HepG2 (cell line): Measurements from ENCODE around the gene FGF21. TPM values are rescaled to one million over a fixed set of nuclear protein-coding genes. Genes with fewer than 3 reads are reported as not detected.

ENCODE experiments used
- CEBPZ ChIP-seq: IDR thresholded peaks from 2 replicates; pipeline ENCODE4 v1.6.1; 2012; ENCODE audit warnings: low read length, improper control_type of control experiment
- E2F5 ChIP-seq: sonication (generic); formaldehyde crosslinking; conservative IDR thresholded peaks from 2 replicates; pipeline ENCODE4 v1.4.0; 2020; ENCODE audit warnings: missing genetic modification reagents
- HNF1A ChIP-seq, 2 experiments: sonication (generic) in 1 of 2; formaldehyde crosslinking in 1 of 2; IDR thresholded peaks; 2 replicates each; pipeline versions ENCODE4 v1.4.0 to v1.6.1; 2016 to 2020; ENCODE audit warnings: borderline replicate concordance in 1 of 2, low read depth in 1 of 2, mild to moderate bottlenecking in 1 of 2, missing genetic modification reagents in 1 of 2
- NFKBIZ ChIP-seq: IDR thresholded peaks from 2 replicates; pipeline ENCODE4 v1.6.1; 2018; ENCODE audit warnings: missing genetic modification reagents, missing compliant biosample characterization
- RXRB ChIP-seq: IDR thresholded peaks from 2 replicates; pipeline ENCODE4 v1.6.1; 2016; ENCODE audit warnings: borderline replicate concordance, missing genetic modification reagents, missing compliant biosample characterization
- SNRNP70 ChIP-seq: fragments of 200-400 bp; formaldehyde crosslinking; IDR thresholded peaks from 2 replicates; pipeline ENCODE4 v1.6.1; 2017; ENCODE audit warnings: mild to moderate bottlenecking, low read depth, low read length, moderate library complexity
- SP140L ChIP-seq: sonication (generic); formaldehyde crosslinking; IDR thresholded peaks from 2 replicates; pipeline ENCODE4 v1.4.0; 2020; ENCODE audit warnings: missing genetic modification reagents, borderline replicate concordance
- SRF ChIP-seq: IDR thresholded peaks from 2 replicates; pipeline ENCODE4 v1.6.1; 2011; ENCODE audit warnings: mild to moderate bottlenecking, low read depth, low read length, moderate library complexity
- THAP7 ChIP-seq: sonication (generic); formaldehyde crosslinking; IDR thresholded peaks from 2 replicates; pipeline ENCODE4 v1.8.1; 2023; ENCODE audit warnings: mild to moderate bottlenecking, missing genetic modification reagents
- ZNF235 ChIP-seq: sonication (generic); formaldehyde crosslinking; IDR thresholded peaks from 2 replicates; pipeline ENCODE4 v1.8.1; 2023; ENCODE audit warnings: mild to moderate bottlenecking, missing genetic modification reagents, borderline replicate concordance
- ZNF572 ChIP-seq: sonication (generic); formaldehyde crosslinking; IDR thresholded peaks from 2 replicates; pipeline ENCODE4 v1.5.1; 2020; ENCODE audit warnings: mild to moderate bottlenecking, missing genetic modification reagents
- ZNF607 ChIP-seq: sonication (generic); formaldehyde crosslinking; IDR thresholded peaks from 2 replicates; pipeline ENCODE4 v1.5.1; 2020; ENCODE audit warnings: missing genetic modification reagents, mild to moderate bottlenecking, borderline replicate concordance
- polyA plus RNA-seq, 8 experiments: library from polyadenylated mRNA; depleted of rRNA in 3 of 8; stranded (reverse) in 7 of 8; unstranded in 1 of 8; fragments of >200 nt; fragmentation: Illumina TruSeq in 4 of 8; extraction: Trizol in 4 of 8; gene quantifications; 2 replicates each; pipeline versions ENCODE4 v1.2.1 to v1.2.3, GENCODE V29; 2011 to 2016; ENCODE audit warnings: low read depth in 4 of 8, missing spikeins in 1 of 8, mixed read lengths in 1 of 8; ENCODE audit not compliant: insufficient read depth in 1 of 8
- total RNA-seq, 5 experiments: library from RNA; depleted of rRNA; stranded (reverse); fragments of >200 nt; fragmentation: Illumina TruSeq; extraction: Trizol; gene quantifications; 2 replicates each; pipeline ENCODE4 v1.2.3, GENCODE V29; 2016; ENCODE audit warnings: low read depth in 1 of 5
- TF ChIP-seq, protein P1 (sequence below): sonication (generic); formaldehyde crosslinking; IDR thresholded peaks from 2 replicates; pipeline ENCODE4 v1.4.0; 2020; ENCODE audit warnings: missing genetic modification reagents

FGF21 gene
- total and polyA plus RNA-seq, 2 of the 13 experiments (the other 11 are each of a cell fraction or from before 2014, with no cell fraction given): 0.17 TPM; not detected in 1

- no peak for TF ChIP-seq ZNF235 (CRISPR knock-in tag)
- TF ChIP-seq, protein P1, sequence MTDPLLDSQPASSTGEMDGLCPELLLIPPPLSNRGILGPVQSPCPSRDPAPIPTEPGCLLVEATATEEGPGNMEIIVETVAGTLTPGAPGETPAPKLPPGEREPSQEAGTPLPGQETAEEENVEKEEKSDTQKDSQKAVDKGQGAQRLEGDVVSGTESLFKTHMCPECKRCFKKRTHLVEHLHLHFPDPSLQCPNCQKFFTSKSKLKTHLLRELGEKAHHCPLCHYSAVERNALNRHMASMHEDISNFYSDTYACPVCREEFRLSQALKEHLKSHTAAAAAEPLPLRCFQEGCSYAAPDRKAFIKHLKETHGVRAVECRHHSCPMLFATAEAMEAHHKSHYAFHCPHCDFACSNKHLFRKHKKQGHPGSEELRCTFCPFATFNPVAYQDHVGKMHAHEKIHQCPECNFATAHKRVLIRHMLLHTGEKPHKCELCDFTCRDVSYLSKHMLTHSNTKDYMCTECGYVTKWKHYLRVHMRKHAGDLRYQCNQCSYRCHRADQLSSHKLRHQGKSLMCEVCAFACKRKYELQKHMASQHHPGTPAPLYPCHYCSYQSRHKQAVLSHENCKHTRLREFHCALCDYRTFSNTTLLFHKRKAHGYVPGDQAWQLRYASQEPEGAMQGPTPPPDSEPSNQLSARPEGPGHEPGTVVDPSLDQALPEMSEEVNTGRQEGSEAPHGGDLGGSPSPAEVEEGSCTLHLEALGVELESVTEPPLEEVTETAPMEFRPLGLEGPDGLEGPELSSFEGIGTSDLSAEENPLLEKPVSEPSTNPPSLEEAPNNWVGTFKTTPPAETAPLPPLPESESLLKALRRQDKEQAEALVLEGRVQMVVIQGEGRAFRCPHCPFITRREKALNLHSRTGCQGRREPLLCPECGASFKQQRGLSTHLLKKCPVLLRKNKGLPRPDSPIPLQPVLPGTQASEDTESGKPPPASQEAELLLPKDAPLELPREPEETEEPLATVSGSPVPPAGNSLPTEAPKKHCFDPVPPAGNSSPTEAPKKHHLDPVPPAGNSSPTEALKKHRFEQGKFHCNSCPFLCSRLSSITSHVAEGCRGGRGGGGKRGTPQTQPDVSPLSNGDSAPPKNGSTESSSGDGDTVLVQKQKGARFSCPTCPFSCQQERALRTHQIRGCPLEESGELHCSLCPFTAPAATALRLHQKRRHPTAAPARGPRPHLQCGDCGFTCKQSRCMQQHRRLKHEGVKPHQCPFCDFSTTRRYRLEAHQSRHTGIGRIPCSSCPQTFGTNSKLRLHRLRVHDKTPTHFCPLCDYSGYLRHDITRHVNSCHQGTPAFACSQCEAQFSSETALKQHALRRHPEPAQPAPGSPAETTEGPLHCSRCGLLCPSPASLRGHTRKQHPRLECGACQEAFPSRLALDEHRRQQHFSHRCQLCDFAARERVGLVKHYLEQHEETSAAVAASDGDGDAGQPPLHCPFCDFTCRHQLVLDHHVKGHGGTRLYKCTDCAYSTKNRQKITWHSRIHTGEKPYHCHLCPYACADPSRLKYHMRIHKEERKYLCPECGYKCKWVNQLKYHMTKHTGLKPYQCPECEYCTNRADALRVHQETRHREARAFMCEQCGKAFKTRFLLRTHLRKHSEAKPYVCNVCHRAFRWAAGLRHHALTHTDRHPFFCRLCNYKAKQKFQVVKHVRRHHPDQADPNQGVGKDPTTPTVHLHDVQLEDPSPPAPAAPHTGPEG (CRISPR knock-in tag): no peak
- no peak for TF ChIP-seq CEBPZ
- no peak for TF ChIP-seq RXRB (CRISPR knock-in tag)
- no peak for TF ChIP-seq ZNF572 (CRISPR knock-in tag)
- no peak for TF ChIP-seq SNRNP70
- TF ChIP-seq HNF1A (IDR thresholded peaks at IDR 0.05; ENCODE audit: low read depth): no peak
- TF ChIP-seq HNF1A (CRISPR knock-in tag; IDR thresholded peaks at IDR 0.05; ENCODE audit: borderline replicate concordance): no peak
- no peak for TF ChIP-seq NFKBIZ (CRISPR knock-in tag)
- TF ChIP-seq ZNF607 (CRISPR knock-in tag): no peak
- no peak for TF ChIP-seq THAP7 (CRISPR knock-in tag)
- TF ChIP-seq SP140L (CRISPR knock-in tag): no peak
- no peak for TF ChIP-seq SRF
- TF ChIP-seq E2F5: no peak
Observed at GRCh38 chr19:48751845-48752495, 3.4 kb upstream of the FGF21 start (continued).
